IgD-negative memory B cell (primary cell): ENCODE data around the gene H2AZ1. TPM values are rescaled to one million over a fixed set of nuclear protein-coding genes. Genes with fewer than 3 reads are reported as not detected.
"Not testable (repeated sequence)": the region's sequence is repeated elsewhere in the genome, so short reads cannot be mapped to it uniquely, and the experiment has no call there.

Source experiments
- H3K27ac Mint-ChIP-seq, 3 donors: one replicate each; pipeline ENCODE4 v1.8.0; 2020 to 2022; ENCODE audit warnings: mild to moderate bottlenecking in 3 of 3, mixed read lengths in 3 of 3, moderate library complexity in 1 of 3
- H3K27me3 Mint-ChIP-seq: one replicate; pipeline ENCODE4 v1.8.0; 2021; ENCODE audit warnings: mixed read lengths
- H3K36me3 Mint-ChIP-seq: one replicate; pipeline ENCODE4 v1.8.0; 2020; ENCODE audit warnings: mild to moderate bottlenecking, mixed read lengths
- H3K4me1 Mint-ChIP-seq, 3 donors: one replicate each; pipeline ENCODE4 v1.8.0; 2020 to 2022; ENCODE audit warnings: mixed read lengths in 3 of 3, mild to moderate bottlenecking in 1 of 3
- H3K4me3 Mint-ChIP-seq, 4 donors: one replicate each; pipeline ENCODE4 v1.8.0; 2020 to 2022; ENCODE audit warnings: mild to moderate bottlenecking in 4 of 4, mixed read lengths in 4 of 4, moderate library complexity in 3 of 4
- H3K9me3 Mint-ChIP-seq, 3 donors: one replicate each; pipeline ENCODE4 v1.8.0; 2020 to 2021; ENCODE audit warnings: mixed read lengths in 3 of 3, mild to moderate bottlenecking in 1 of 3
- polyA plus RNA-seq: library from polyadenylated mRNA; unstranded; fragments of 300-500 nt; fragmentation: Illumina TruSeq; gene quantifications from one replicate; pipeline ENCODE4 v1.2.3, GENCODE V29; 2021

H2AZ1 gene
- polyA plus RNA-seq, 1 donor from 2014 or later: 275 TPM

DNA sequence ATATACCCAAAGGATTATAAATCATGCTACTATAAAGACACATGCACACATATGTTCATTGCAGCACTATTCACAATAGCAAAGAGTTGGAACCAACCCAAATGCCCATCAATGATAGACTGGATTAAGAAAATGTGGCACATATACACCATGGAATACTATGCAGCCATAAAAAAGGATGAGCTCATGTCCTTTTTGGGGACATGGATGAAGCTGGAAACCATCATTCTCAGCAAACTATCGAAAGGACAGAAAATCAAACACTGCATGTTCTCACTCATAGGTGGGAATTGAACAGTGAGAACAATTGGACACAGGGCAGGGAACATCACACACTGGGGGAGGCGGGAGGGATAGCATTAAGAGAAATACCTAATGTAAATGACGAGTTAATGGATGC, 8.1 kb upstream of the H2AZ1 start:
- not testable (repeated sequence) for H3K36me3 Mint-ChIP-seq, H3K4me3 Mint-ChIP-seq, H3K27ac Mint-ChIP-seq, H3K9me3 Mint-ChIP-seq, H3K4me1 Mint-ChIP-seq, H3K27me3 Mint-ChIP-seq

- H3K36me3 Mint-ChIP-seq: no peaks in the 10 kb centered on the region
- no peak overlapping the region for H3K27ac Mint-ChIP-seq
- H3K9me3 Mint-ChIP-seq: peaks cover 0 to 2% (median 0%) of the 10 kb centered on the region in 3 donors
- no peak overlapping the region for H3K4me3 Mint-ChIP-seq
- peaks cover 0 to 18% (median 9%) of the 10 kb centered on the region in 3 donors for H3K4me1 Mint-ChIP-seq
- no peaks in the 10 kb centered on the region for H3K27me3 Mint-ChIP-seq
Observed at GRCh38 chr4:99950913-99951254, 809 bp upstream of the H2AZ1 start.

GRCh38 chr4:99949034-99949998, 759 bp downstream of the H2AZ1 start:
- H3K4me3 Mint-ChIP-seq: no peak overlapping the region
- H3K9me3 Mint-ChIP-seq: no peaks in the 10 kb centered on the region
- H3K4me1 Mint-ChIP-seq: peaks cover 4 to 31% (median 20%) of the 10 kb centered on the region in 3 donors

GRCh38 chr4:99947608-99948007, 2.5 kb downstream of the H2AZ1 start:
- no peaks in the 10 kb centered on the region for H3K27me3 Mint-ChIP-seq
- no peaks in the 10 kb centered on the region for H3K9me3 Mint-ChIP-seq
- peak overlapping the region; percentile 88 to 97 (median 92) for H3K4me3 Mint-ChIP-seq
- peaks cover 20 to 48% (median 35%) of the 10 kb centered on the region in 3 donors for H3K4me1 Mint-ChIP-seq
- H3K36me3 Mint-ChIP-seq: peaks cover 5% of the 10 kb centered on the region
- H3K27ac Mint-ChIP-seq: peak overlapping the region; percentile 91 to 99 (median 97)

More at GRCh38 chr4:99949034-99949998, 759 bp downstream of the H2AZ1 start:
- Mint-ChIP-seq H3K36me3 (peaks cover 5% of the 10 kb centered on the region), H3K27me3 (no peaks in the 10 kb centered on the region), H3K27ac (no peak overlapping the region)

- H3K36me3 Mint-ChIP-seq: peaks cover 5% of the 10 kb centered on the region
- H3K27ac Mint-ChIP-seq: peak overlapping the region; percentile 91 to 99 (median 97)
- peak overlapping the region; percentile 88 to 97 (median 92) for H3K4me3 Mint-ChIP-seq
- no peaks in the 10 kb centered on the region for H3K9me3 Mint-ChIP-seq
- H3K4me1 Mint-ChIP-seq: peaks cover 22 to 50% (median 36%) of the 10 kb centered on the region in 3 donors
- H3K27me3 Mint-ChIP-seq: no peaks in the 10 kb centered on the region
Observed at GRCh38 chr4:99947190-99947578, 2.9 kb downstream of the H2AZ1 start.

GRCh38 chr4:99946356-99947189, 3.5 kb downstream of the H2AZ1 start, which contains the start of gene DNAJB14:
Gene DNAJB14 (minus strand): TSS chr4:99946618. CDS start chr4:99946571, 47 bp downstream.
- Mint-ChIP-seq H3K4me3 (peak within 1 kb of the TSS; percentile 88 to 98 (median 98)), H3K36me3 (peaks cover 5% of the 10 kb centered on the region), H3K27ac (peak within 1 kb of the TSS; percentile 91 to 99 (median 97)), H3K4me1 (peaks cover 22 to 49% (median 36%) of the 10 kb centered on the region in 3 donors), H3K27me3 (no peaks in the 10 kb centered on the region), H3K9me3 (no peaks in the 10 kb centered on the region)

DNA sequence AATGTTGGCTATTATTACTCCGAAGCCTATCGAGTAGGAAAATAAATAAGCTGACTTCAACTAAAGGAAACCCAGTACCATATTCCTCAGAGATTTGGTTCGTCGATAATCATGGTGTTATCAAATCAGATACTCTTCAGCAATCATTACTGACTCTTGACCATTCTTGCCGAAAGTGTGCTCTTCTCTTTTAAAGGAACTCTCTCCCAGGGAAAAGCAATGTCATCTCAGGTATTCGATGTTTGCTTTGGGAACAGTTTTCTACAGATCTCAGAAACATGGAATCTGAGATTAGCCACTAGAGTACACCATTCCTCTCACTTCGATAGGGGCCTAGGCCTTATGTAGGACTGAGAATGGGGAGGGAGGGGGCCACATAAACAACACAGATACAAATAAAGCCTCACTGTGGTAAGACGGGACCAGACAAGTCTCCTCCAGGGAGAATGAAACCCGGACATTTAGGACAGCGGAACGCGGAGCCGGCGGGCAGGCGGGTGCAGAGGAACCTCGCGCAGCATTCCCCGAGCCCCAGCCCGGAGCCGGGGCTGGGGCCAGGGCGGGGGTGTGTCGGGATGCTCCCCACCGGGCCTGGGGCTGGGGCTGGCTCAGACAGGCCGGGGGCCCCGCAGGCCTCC, 4.2 kb downstream of the H2AZ1 start:
- Mint-ChIP-seq H3K36me3 (peaks cover 5% of the 10 kb centered on the region), H3K27ac (peak overlapping the region; percentile 78 to 99 (median 97)), H3K27me3 (no peaks in the 10 kb centered on the region), H3K4me3 (peak overlapping the region; percentile 88 to 98 (median 98)), H3K9me3 (no peaks in the 10 kb centered on the region), H3K4me1 (peaks cover 28 to 49% (median 42%) of the 10 kb centered on the region in 3 donors)

DNA sequence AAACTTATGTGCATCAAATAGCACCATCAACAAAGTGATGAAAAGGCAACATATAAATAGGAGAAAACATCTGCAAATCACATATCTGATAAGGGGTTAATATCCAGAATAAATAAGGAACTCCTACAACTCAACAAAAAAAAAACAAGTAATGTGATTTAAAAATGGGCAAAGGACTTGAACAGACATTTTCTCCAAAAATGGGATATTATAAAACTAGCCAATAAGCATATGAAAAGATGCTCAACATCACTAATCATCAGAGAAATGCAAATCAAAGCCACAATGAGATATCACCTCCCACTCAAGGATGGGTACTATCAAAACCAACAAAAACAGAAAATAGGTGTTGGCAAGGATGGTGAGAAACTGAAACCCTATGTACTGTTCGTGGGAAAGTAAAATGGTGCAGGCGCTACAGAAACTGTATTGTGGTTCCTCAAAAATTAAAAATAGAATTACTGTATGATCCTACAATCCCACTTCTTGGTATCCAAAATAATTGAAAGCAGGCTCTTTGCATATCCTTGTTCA, 6.1 kb downstream of the H2AZ1 start:
- Mint-ChIP-seq H3K4me1 (peaks cover 34 to 54% (median 42%) of the 10 kb centered on the region in 3 donors), H3K4me3 (peak overlapping the region; percentile 38 to 98 (median 65)), H3K9me3 (no peaks in the 10 kb centered on the region), H3K27me3 (no peaks in the 10 kb centered on the region), H3K27ac (peak overlapping the region in 2 of 3 donors; percentile 20 to 83), H3K36me3 (peaks cover 5% of the 10 kb centered on the region)

GRCh38 chr4:99938243-99938753, 11.8 kb downstream of the H2AZ1 start:
- Mint-ChIP-seq H3K27me3 (no peaks in the 10 kb centered on the region), H3K27ac (peak overlapping the region in 1 of 3 donors; percentile 20), H3K36me3 (peaks cover 10% of the 10 kb centered on the region), H3K9me3 (peaks cover 0 to 9% (median 4%) of the 10 kb centered on the region in 3 donors), H3K4me1 (peaks cover 18 to 24% (median 20%) of the 10 kb centered on the region in 3 donors), H3K4me3 (no peak overlapping the region)

DNA sequence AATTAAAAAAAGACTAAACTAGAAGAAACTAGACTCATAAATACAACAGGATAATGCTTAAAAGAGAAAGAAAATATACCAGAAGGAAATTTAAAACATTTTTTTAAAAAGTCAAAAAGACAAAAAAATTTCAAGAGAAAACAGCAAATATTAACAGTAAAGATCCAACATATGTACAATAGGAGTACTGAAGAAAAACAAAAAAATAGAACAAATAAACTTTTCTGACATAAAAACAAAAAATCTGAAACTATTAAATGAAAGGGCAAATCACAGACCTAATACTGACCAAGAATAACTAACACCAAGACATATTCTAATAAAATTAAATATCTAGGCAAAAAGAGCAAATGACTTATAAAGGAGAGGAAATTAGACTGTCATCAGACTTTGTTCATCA, 15.2 kb downstream of the H2AZ1 start:
- H3K36me3 Mint-ChIP-seq: peaks cover 20% of the 10 kb centered on the region
- peak overlapping the region in 1 of 4 donors; percentile 12 for H3K4me3 Mint-ChIP-seq
- peaks cover 10 to 25% (median 18%) of the 10 kb centered on the region in 3 donors for H3K4me1 Mint-ChIP-seq
- H3K27ac Mint-ChIP-seq: peak overlapping the region in 2 of 3 donors; percentile 20 to 63
- H3K27me3 Mint-ChIP-seq: no peaks in the 10 kb centered on the region
- H3K9me3 Mint-ChIP-seq: peaks cover 0 to 9% (median 4%) of the 10 kb centered on the region in 3 donors

- no peaks in the 10 kb centered on the region for H3K27me3 Mint-ChIP-seq
- H3K4me3 Mint-ChIP-seq: no peak overlapping the region
- peaks cover 5% of the 10 kb centered on the region for H3K36me3 Mint-ChIP-seq
- H3K27ac Mint-ChIP-seq: no peak overlapping the region
- peaks cover 11 to 17% (median 11%) of the 10 kb centered on the region in 3 donors for H3K4me1 Mint-ChIP-seq
- H3K9me3 Mint-ChIP-seq: no peaks in the 10 kb centered on the region
Observed at GRCh38 chr4:99927566-99927965, 22.5 kb downstream of the H2AZ1 start.

DNA sequence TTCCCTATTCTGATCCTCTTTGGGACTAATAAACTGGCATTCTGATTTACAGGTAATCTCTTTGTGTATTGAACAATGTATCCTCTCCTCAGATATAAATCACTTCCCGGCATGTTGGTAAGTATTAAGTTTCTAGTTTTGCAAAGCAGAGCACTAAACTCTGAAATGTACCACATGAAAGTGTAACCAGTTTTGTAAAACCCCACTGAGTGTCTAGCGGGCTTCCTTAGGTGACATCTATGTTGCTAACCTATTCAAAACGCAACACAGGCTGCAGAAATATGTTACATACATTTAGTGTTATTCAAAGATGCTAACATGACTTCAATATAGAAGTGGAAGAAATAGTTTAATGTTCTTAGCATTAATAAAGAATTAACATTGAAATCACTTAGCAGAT, 28.9 kb downstream of the H2AZ1 start:
- Mint-ChIP-seq H3K27ac (no peak overlapping the region), H3K36me3 (peaks cover 14% of the 10 kb centered on the region), H3K27me3 (no peaks in the 10 kb centered on the region), H3K9me3 (peaks cover 0 to 10% (median 2%) of the 10 kb centered on the region in 3 donors), H3K4me3 (no peak overlapping the region), H3K4me1 (peaks cover 0 to 6% (median 0%) of the 10 kb centered on the region in 3 donors)

DNA sequence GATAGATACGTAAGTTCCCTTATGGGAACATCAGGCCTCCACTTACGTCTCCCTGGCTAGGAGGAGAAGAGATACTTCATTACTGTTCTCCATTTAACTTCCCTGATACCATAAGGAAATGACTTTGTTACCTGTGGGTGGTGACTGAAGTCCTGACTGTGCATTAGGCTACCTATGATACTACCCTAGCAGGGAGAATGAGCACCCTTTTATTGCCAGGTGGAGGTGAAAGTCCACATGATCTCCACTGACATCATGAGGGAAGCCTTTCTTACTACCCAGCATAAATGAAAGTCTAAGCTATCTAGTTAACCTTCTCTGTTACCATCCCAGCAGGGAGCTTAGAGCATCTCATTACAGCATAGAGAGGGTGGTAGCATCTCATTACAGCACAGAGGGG, 31.4 kb downstream of the H2AZ1 start:
- no peak overlapping the region for H3K27ac Mint-ChIP-seq
- H3K27me3 Mint-ChIP-seq: no peaks in the 10 kb centered on the region
- peaks cover 0 to 10% (median 2%) of the 10 kb centered on the region in 3 donors for H3K9me3 Mint-ChIP-seq
- no peak overlapping the region for H3K4me3 Mint-ChIP-seq
- peaks cover 20% of the 10 kb centered on the region for H3K36me3 Mint-ChIP-seq
- H3K4me1 Mint-ChIP-seq: peaks cover 0 to 4% (median 0%) of the 10 kb centered on the region in 3 donors

GRCh38 chr4:99917575-99917974, 32.5 kb downstream of the H2AZ1 start:
- no peak overlapping the region for H3K27ac Mint-ChIP-seq
- no peaks in the 10 kb centered on the region for H3K27me3 Mint-ChIP-seq
- peaks cover 20% of the 10 kb centered on the region for H3K36me3 Mint-ChIP-seq
- H3K4me1 Mint-ChIP-seq: peaks cover 0 to 4% (median 0%) of the 10 kb centered on the region in 3 donors
- no peak overlapping the region for H3K4me3 Mint-ChIP-seq
- H3K9me3 Mint-ChIP-seq: peaks cover 0 to 10% (median 2%) of the 10 kb centered on the region in 3 donors
